MCF 10A (cell line): Measurements from ENCODE around the gene CLC. TPM values are rescaled to one million over a fixed set of nuclear protein-coding genes. Genes with fewer than 3 reads are reported as not detected.

Experiments
- BruUV-seq: library from RNA; stranded (reverse); fragments of 400-500 nt; replicated peaks from 2 replicates; lab custom pipeline; 2021; lab: Mats Ljungman, UMichigan
- CTCF ChIA-PET: fragments of 300-600 bp; sonication (Branson Sonifier 250); formaldehyde crosslinking; extraction: SDS; loops from one replicate; lab custom pipeline; 2021; ENCODE audit warnings: antibody characterized with exemption, inconsistent platforms; lab: Yijun Ruan, JAX
- POLR2A ChIA-PET: fragments of 300-600, 350-650 bp; sonication (Branson Sonifier 250); formaldehyde crosslinking; extraction: SDS; loops from one replicate; lab custom pipeline; 2020; ENCODE audit warnings: antibody characterized with exemption, inconsistent platforms; lab: Yijun Ruan, JAX
- DNase-seq: peaks from one replicate; pipeline ENCODE4 v3.0.0-alpha.2; 2018; ENCODE audit not compliant: unreplicated experiment
- H3K27ac Mint-ChIP-seq: one replicate; pipeline ENCODE4 v1.8.0; 2022; ENCODE audit warnings: mild to moderate bottlenecking, low read depth, mixed read lengths; ENCODE audit not compliant: unreplicated experiment
- H3K27me3 Mint-ChIP-seq: one replicate; pipeline ENCODE4 v1.8.0; 2022; ENCODE audit warnings: mixed read lengths; ENCODE audit not compliant: insufficient read depth, unreplicated experiment
- H3K36me3 Mint-ChIP-seq: one replicate; pipeline ENCODE4 v1.8.0; 2022; ENCODE audit warnings: mild to moderate bottlenecking, moderate library complexity, mixed read lengths; ENCODE audit not compliant: insufficient read depth, unreplicated experiment
- H3K4me1 Mint-ChIP-seq: one replicate; pipeline ENCODE4 v1.8.0; 2022; ENCODE audit warnings: mixed read lengths; ENCODE audit not compliant: insufficient read depth, unreplicated experiment
- H3K4me3 Mint-ChIP-seq: one replicate; pipeline ENCODE4 v1.8.0; 2022; ENCODE audit warnings: mild to moderate bottlenecking, moderate library complexity, mixed read lengths; ENCODE audit not compliant: unreplicated experiment
- H3K9me3 Mint-ChIP-seq: one replicate; pipeline ENCODE4 v1.8.0; 2022; ENCODE audit warnings: mixed read lengths; ENCODE audit not compliant: unreplicated experiment
- CTCF ChIP-seq: fragments of 200-600 bp; IDR thresholded peaks from one replicate; pipeline ENCODE4 v1.8.0; 2022; ENCODE audit warnings: antibody characterized with exemption, mild to moderate bottlenecking; ENCODE audit not compliant: unreplicated experiment
- intact Hi-C: fragments of 100-400 bp; cut with micrococcal nuclease; formaldehyde crosslinking; loops from 2 replicates; pipeline ENCODE4 v1.14.1; 2022
- total RNA-seq: library from RNA; stranded (reverse); gene quantifications from 2 replicates; pipeline ENCODE4 v1.2.3, GENCODE V29; 2022

The CLC gene
- total RNA-seq, 1 experiment from 2014 or later = not detected

- ChIA-PET POLR2A (no interaction called here), CTCF (interaction anchor here (0.6 to 1.2 kb wide), 2 partner anchors 16 to 65 kb away, joined by 3 to 4 read pairs; no protein-coding TSS in a partner anchor)
- no peak for DNase-seq
- H3K27ac Mint-ChIP-seq = no peak overlapping the region
- no peaks in the 10 kb centered on the region for H3K9me3 Mint-ChIP-seq
- BruUV-seq = no TSS peak
- intact Hi-C loops = no loop called here
- H3K4me1 Mint-ChIP-seq = no peaks in the 10 kb centered on the region
- no peaks in the 10 kb centered on the region for H3K36me3 Mint-ChIP-seq
- H3K4me3 Mint-ChIP-seq = no peak overlapping the region
- no peak for TF ChIP-seq CTCF
- H3K27me3 Mint-ChIP-seq = peaks cover 42% of the 10 kb centered on the region
These were observed 12.2 kb upstream of the CLC start for GRCh38 chr19:39749981-39750380.

GRCh38 chr19:39746836-39747529 is 9.2 kb upstream of the CLC start:
- ChIA-PET POLR2A (no interaction called here), CTCF (no interaction called here)
- intact Hi-C loops = no loop called here
- BruUV-seq = no TSS peak
- Mint-ChIP-seq H3K4me3 (no peak overlapping the region), H3K27me3 (peaks cover 72% of the 10 kb centered on the region), H3K36me3 (no peaks in the 10 kb centered on the region), H3K27ac (no peak overlapping the region), H3K4me1 (no peaks in the 10 kb centered on the region), H3K9me3 (no peaks in the 10 kb centered on the region)
- no peak for DNase-seq
- TF ChIP-seq CTCF = no peak

GRCh38 chr19:39745643-39746042 is 7.8 kb upstream of the CLC start:
- BruUV-seq = no TSS peak
- Mint-ChIP-seq H3K27ac (no peak overlapping the region), H3K27me3 (peaks cover 82% of the 10 kb centered on the region), H3K4me3 (no peak overlapping the region), H3K36me3 (no peaks in the 10 kb centered on the region), H3K9me3 (no peaks in the 10 kb centered on the region), H3K4me1 (no peaks in the 10 kb centered on the region)
- intact Hi-C loops = no loop called here
- CTCF ChIA-PET = interaction anchor here (1.3 kb wide), 1 partner anchor 43 kb away, joined by 3 read pairs; no protein-coding TSS in a partner anchor
- no peak for DNase-seq
- POLR2A ChIA-PET = interaction anchor here (0.6 kb wide), 1 partner anchor 124 kb away, joined by 3 read pairs; no protein-coding TSS in a partner anchor
- TF ChIP-seq CTCF = no peak

GRCh38 chr19:39740395-39740794 is 2.6 kb upstream of the CLC start:
- Mint-ChIP-seq H3K9me3 (no peaks in the 10 kb centered on the region), H3K27me3 (peaks cover 84% of the 10 kb centered on the region), H3K4me1 (no peaks in the 10 kb centered on the region), H3K4me3 (no peak overlapping the region), H3K27ac (no peak overlapping the region), H3K36me3 (no peaks in the 10 kb centered on the region)
- no peak for DNase-seq
- ChIA-PET CTCF (no interaction called here), POLR2A (no interaction called here)
- no peak for TF ChIP-seq CTCF
- BruUV-seq = no TSS peak
- intact Hi-C loops = no loop called here
